NCI-H2171 treated with DMSO at 0.1 percent for 48 hours (cell line): ENCODE results near the gene FMO1.
"Not testable (repeated sequence)": the region's sequence is repeated elsewhere in the genome, so short reads cannot be mapped to it uniquely, and the experiment has no call there.

Source experiments
- DNase-seq: peaks from one replicate; lab custom pipeline; 2025; lab: John Stamatoyannopoulos, UW

The FMO1 gene, protein sequence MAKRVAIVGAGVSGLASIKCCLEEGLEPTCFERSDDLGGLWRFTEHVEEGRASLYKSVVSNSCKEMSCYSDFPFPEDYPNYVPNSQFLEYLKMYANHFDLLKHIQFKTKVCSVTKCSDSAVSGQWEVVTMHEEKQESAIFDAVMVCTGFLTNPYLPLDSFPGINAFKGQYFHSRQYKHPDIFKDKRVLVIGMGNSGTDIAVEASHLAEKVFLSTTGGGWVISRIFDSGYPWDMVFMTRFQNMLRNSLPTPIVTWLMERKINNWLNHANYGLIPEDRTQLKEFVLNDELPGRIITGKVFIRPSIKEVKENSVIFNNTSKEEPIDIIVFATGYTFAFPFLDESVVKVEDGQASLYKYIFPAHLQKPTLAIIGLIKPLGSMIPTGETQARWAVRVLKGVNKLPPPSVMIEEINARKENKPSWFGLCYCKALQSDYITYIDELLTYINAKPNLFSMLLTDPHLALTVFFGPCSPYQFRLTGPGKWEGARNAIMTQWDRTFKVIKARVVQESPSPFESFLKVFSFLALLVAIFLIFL

GRCh38 chr1:171248302-171248701 lies at the start of gene FMO1:
FMO1 (plus strand) TSS chr1:171248494; CDS start chr1:171258088, 9,594 bp downstream.
- no peak for DNase-seq

DNA sequence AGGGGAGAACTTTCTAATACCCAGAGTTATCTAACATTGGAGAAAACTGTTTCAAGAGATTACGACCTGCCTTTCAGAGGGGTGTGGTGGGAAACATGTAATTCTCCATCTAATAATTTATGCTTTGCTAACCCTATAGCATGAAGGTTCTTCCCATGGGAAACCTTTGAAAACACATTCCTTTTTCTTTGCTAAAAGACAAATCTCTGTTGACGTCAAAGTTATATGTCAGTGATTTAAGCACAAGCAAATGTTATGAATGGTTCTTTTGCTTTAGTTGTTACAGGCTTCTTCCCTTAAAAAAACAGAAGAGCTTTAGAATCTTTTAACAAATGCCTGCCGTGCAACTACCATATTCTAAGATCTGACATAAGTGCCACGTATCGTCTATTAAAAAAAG lies 44.0 kb upstream of the FMO1 start:
- DNase-seq: no peak

DNA sequence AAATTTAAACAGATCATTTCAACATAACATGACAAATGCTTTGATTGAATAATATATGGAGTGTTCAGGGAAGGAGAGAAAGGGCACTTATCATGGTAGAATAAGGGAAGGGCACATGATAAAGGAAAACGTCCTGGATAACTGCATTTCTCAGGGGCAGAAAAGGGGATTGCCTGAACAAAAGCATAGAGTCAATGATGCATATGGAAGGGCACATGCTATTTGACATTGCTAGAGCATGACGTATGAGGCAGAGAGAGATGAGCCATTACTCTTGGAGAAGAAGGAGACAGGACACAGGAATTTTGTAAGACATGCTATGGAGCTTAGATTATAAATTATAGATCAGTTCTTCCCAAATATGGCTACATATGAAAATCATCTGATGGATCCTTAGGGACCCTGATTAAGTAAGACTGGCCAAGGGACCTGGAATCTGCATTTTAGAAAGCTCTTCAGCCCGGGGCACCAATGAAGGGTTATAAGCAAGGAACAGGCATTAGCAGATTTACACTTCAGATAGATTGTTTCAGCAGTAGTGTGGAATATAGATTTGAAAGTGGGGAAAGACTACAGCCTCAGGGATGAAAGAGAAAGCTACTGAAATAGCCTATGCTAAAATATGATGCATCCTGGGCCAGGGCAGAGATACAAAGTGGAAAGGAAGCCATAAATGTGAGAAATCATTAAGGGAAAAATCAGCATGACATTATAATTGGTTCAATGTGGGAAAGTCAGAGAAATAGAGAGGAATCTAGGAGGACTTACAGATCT lies 41.9 kb upstream of the FMO1 start:
- DNase-seq: no peak

- no peak for DNase-seq
Measured at GRCh38 chr1:171206978-171207355, 41.3 kb upstream of the FMO1 start.

DNA sequence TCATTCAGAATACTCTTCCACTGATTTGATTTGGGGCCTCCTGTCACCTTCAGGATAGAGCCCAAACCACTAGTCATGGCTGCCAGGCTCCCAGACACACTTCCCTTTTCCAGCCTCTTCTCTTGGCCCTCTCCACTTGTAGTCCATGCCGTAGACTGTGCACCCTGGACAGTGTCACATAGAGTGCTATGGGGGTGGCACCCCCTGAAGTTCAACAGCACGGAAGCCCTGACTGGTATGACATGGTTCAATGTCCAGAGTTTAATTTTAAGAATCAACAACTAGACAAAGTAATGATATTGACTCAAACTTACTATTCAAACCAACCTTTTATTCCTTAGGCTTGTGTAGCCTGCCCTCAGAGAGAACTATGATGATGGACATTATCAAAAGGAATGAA lies 40.9 kb upstream of the FMO1 start:
- no peak for DNase-seq

GRCh38 chr1:171210355-171210754 lies 37.9 kb upstream of the FMO1 start:
- DNase-seq: no peak

DNA sequence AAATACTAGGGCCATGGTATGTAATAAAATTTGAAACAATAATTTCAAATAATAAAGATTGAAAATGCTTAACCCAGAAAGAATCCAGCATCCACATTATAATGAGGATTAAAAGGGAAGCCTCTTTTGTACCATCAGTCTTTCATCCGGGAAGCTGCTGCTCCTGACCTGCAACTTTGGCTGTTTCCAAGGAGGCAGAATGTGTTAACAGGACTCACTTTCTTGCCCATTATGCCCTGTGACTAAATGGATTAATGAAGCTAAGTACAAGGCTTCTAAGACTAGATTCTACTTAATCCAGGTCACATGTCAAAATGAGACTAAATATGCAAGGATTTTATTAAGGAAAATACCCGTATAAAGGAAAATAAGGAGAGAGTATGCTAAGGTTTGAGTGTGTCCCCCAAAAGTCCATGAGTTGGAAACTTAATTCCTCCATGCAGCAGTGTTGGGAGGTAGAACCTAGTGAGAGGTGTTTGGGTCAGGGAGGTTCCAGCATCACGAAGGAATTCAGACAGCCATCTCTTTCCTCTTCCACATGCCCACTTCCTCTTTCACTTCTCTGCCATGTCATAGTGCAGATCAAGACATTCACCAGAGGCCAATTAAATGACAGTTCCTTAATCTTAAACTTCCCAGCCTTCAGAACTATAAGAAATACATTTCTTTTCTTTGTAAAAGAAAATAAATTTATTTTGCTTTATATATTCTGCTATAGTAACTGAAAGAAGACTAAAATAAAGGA lies 35.5 kb upstream of the FMO1 start:
- no peak for DNase-seq

- DNase-seq: no peak
Measured at GRCh38 chr1:171213559-171214454, 34.5 kb upstream of the FMO1 start.

DNA sequence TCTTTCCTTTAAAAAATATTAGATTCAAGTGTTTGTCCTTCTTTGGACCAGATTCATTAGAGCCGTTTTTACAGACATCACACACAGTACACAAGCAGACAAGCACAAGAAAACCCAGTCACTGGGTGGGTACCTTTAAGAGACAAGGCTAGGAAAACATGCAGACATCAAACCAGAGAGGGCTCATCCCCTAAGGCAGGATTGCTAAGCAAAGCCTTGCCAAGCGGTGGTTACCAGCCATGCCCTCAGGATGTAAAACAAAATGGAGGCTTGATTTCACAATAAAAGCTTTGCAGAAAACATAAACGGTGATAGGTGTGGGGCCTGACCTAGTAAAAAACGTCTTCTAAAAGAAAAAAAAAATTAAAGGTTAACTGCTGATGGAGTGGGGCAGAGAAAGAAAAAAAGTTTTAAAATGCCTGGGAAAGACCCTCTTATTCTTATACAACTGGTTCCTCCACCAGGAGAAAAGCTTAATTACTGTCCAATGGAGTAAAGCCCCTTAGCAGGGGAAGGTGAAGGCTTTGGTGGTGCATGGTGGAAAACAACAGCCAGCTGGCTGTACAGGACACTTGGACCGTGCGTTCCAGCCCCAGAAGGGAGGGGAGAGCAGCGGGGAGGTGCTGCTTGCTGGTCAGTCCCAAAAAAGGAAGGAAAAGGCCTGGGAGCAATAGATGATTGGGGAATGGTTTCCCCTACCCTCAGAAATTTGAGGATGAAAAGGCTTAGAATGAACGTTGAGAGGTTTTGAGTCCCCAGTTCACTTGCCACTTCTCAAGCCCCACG lies 30.4 kb upstream of the FMO1 start:
- DNase-seq: no peak

GRCh38 chr1:171218661-171219060 lies 29.6 kb upstream of the FMO1 start:
- no peak for DNase-seq

- DNase-seq: no peak
Measured at GRCh38 chr1:171219346-171220080, 28.8 kb upstream of the FMO1 start.

GRCh38 chr1:171220081-171220420 lies 28.2 kb upstream of the FMO1 start:
- no peak for DNase-seq

DNA sequence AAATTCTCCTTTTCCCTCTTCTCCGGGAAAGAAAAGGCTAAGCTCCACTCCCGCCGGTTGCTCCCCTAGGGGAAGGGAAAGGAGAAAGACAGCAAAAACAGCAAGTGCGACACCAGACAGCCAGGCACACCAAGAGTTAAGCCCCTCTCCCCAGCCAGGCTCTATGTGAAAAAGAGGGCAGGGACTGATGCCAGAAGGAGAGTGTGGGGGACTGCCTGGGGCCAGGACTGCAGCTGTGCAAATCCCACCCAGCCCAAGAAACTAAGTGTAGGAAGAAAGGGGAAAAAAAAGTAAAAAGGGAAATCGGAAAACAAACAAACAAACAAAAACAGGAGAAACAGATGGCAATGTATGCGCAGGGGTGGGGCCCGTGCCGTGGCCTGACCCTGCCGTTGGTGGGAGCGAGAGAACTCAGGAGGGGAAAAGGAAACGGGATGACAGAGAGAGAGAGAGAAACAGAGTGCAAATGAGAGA lies 27.7 kb upstream of the FMO1 start:
- no peak for DNase-seq

GRCh38 chr1:171221665-171222591 lies 26.4 kb upstream of the FMO1 start:
- no peak for DNase-seq

DNA sequence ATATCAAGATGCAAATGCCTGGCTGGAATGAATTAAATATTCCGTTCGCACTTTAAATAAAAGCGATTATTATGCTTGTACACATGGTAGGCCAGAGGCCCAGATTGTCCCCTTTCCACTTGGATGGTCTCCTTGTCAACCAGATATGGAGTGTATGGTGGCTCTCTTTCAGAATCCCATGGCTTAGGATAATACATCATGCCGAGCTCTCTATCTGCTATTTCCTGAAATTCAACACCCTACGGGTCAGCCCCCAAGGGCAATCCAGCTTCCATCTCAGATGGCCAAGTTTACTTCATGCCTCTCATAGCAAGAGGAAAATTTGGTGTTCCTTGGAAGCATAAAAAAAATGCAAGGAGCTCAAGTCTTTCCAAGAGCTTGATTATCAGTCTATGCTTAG lies 25.4 kb upstream of the FMO1 start:
- no peak for DNase-seq

- DNase-seq: not testable (repeated sequence)
Measured at GRCh38 chr1:171224257-171224656, 24.0 kb upstream of the FMO1 start.

DNA sequence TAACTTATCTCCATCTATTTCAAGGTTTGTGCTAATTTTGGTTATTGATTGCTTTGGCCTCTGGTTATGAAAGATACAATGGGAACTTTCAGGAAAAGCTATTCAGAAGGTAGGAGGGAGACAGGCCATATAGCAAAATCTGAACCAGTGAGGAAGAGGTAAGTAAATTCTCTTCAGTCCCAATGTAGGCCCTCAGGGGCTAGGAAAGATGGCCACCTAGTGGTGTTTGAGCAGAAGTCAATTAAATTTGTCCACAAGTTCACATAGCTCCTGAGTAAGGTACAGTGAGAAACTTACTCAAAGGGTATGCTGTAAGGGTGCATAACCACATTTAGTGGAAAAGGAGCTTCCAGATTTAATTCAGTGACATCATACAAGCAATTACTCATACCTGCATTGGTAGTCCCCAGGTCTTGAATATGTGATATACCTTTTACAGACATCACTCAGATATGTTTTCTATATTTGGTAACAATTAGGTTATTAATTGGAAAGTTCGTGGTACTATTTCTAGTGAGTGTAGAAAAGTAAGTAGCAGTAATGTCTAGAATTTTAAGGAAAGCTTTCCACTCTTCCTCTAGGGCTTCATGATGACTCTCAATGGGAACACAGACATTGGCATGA lies 21.4 kb upstream of the FMO1 start:
- DNase-seq: peak; percentile 22

- DNase-seq: no peak
Measured at GRCh38 chr1:171231326-171231725, 17.0 kb upstream of the FMO1 start.
